GM11168 (cell line): Measurements from ENCODE around the gene POLR2L.

Source experiments
- in situ Hi-C: fragments of 300-500 bp; cut with MboI; formaldehyde crosslinking; loops from one replicate; pipeline ENCODE4 v1.12.0; 2022; ENCODE audit warnings: low sequenced_read_pairs; ENCODE audit not compliant: unreplicated experiment

POLR2L gene

GRCh38 chr11:842370-843002 is at the start of gene POLR2L, which contains the start of gene TSPAN4:
POLR2L (minus strand) TSS chr11:842529; CDS start chr11:842508, 21 bp downstream.
TSPAN4 (plus strand) TSS chr11:842852; CDS start chr11:850305, 7,453 bp downstream.
- in situ Hi-C loops: loop anchor here (10.0 kb wide), 1 partner anchor 212 kb away; no protein-coding TSS in a partner anchor

GRCh38 chr11:890794-891540 is 48.6 kb upstream of the POLR2L start:
- in situ Hi-C loops: no loop called here

GRCh38 chr11:889687-890475 is 47.6 kb upstream of the POLR2L start:
- in situ Hi-C loops: no loop called here

- in situ Hi-C loops: no loop called here
Observed at GRCh38 chr11:889257-889656, 46.9 kb upstream of the POLR2L start.

- in situ Hi-C loops: no loop called here
Observed at GRCh38 chr11:888310-889212, 46.2 kb upstream of the POLR2L start.

- in situ Hi-C loops: no loop called here
Observed at GRCh38 chr11:887589-887988, 45.3 kb upstream of the POLR2L start.

DNA sequence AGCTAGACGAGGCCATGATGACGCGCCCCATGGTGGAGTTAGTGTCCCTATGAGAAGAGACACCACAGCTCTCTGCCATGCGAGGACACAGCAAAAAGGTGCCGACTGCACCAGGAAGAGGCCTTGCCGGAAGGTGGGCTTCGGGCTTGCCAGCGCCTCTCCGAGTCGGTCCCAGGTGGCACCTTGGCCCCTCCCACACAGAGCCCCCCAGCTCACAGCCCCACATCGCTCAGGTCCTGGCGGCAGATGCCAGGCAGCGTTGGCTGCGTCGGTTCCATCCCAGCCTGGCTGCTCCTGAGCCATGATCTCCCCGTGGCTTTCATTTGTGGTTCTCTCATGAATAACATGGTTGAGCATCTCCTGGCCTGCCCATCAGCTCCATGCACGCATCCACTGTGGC is 44.2 kb upstream of the POLR2L start:
- in situ Hi-C loops: no loop called here

DNA sequence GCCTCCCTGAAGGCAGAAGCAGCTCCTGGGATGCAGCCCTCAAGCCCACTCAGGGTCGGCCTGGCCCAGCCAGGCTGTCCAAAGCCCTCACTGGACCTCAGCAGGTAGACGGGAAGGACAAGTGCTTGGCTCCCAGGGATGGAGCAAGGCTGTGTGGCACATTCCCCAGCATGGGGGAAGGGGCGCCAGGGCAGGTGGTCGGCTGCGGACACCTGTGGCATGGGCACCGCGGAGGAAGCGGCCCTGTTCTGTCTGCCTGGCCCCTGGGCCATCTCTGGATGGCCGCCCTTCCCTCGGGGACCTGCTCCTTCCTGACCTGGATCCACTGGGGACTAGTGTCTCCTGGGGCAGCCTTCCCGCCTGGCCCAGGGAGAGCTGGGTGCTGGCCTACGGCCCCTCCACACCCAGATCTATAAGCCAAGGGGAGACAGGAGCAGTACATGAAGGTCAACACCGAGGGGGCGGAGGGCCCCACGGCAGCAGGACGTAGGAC is 42.3 kb upstream of the POLR2L start:
- in situ Hi-C loops: no loop called here

DNA sequence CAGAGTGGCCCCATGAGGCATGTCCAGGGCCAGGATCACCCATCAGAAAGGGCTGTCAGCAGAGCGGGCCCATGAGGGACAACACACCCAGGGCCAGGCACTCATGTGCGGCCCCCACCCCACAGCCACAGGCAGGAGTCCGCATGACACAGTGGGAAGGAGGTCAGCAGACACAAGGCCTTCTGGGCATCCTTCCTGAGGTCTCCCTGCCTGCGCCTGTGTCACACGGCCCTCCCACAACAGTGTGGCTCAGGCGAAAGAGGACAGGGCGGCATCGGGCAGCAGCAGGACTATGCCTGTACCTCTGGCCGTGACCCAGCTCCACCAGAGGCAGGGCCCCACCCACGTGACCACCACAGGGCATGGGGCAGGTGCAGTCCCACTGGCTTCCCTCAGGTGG is 41.2 kb upstream of the POLR2L start:
- in situ Hi-C loops: no loop called here

DNA sequence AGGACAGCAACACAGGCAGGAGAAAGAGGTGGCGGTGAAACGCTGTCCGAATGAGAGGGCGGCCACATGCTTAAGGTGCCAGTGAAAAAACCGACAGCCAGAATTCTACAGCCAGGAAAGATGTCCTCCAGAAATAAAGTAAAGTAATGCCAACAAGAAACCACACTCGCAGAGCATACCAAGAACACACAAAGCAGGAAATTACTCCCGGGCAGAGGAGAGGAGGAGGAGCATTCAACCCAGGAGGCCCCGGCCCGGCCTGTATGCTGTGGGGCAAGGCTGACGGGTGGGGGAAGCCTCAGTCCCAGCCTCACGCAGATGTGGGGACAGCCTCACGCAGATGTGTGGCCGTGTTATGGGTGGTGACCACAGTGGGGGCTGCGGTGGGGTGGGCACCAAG is 40.3 kb upstream of the POLR2L start:
- in situ Hi-C loops: no loop called here

GRCh38 chr11:880447-880846 is 38.1 kb upstream of the POLR2L start:
- in situ Hi-C loops: no loop called here

DNA sequence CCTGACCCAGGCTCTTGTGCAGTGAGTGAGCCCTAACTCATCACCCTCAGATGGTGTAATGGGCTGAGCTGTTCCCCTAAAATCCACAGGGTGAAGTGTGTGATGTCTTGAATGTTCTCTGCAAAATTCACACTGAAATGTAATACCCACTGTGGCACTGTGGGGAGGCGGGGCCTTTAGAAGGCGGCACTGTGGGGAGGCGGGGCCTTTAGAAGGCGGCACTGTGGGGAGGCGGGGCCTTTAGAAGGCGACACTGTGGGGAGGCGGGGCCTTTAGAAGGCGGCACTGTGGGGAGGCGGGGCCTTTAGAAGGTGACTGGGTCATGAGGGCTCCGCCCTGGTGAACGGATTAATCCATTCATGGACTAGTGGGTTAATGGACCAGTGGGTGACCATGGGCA is 35.2 kb upstream of the POLR2L start:
- in situ Hi-C loops: no loop called here

GRCh38 chr11:876545-876944 is 34.2 kb upstream of the POLR2L start:
- in situ Hi-C loops: no loop called here

DNA sequence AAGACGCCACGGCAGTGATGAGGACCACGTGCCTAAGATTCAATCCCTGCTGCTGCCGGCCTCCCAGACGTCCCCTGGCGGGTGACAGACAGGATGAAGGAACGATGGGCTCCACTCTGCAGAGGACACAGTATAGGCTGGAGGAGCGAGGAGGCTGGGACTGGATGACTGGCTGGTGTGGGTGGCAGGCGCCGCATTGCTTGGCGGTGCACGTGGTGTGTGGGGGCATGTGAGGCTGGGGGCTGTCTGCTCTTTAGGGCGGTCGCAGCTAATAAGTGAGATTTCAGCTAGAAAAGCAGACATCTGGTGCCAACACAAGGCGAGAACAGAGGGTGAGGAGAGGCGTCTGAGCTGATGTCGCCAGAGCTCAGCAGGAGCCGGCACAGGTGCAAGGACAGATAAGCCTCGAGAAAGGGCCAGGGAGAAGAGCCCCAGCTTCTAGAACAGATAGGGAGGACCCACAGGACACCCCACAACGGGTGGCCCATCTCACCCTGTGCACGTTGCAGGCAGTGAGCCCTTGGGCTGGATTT is 33.5 kb upstream of the POLR2L start:
- in situ Hi-C loops: no loop called here

DNA sequence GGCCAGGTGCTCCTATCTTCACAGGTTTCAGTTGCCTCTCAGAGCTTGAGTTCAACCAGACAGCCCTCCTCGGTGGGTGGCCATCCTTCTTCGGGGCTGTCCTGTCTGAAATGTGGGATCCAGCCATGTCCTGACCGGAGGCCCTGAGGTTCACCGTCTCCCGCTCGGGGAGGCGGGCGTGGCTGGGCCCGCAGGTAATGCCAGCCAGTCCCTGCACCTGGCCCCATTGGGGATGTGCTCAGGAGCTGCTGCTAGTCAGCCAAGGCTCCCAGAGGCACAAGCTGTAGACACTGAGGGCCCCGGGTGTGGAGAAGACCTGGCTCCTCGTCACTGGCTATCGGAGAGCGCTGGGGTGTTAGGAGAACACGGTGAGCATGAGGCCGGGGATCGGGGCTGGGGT is 32.9 kb upstream of the POLR2L start:
- in situ Hi-C loops: no loop called here

DNA sequence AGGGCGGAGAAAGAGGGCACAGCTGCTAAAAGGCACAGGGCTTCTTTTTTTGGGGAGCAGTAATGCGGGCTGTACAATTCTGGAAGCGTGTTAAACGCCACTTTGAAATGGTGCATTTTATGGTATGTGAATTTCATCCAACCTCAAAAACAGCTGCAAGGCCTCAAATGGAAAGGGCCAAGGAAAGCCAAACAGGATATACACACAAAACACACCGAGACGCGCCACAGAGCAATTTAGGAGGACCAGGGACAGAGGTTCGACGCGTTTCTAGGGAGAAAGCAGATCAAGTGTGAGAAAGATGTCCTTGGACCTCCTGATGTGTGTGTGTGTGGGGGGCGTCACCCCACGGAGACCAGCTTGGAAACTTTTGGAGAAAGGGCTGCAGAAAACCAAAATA is 31.4 kb upstream of the POLR2L start:
- in situ Hi-C loops: no loop called here

- in situ Hi-C loops: no loop called here
Observed at GRCh38 chr11:872799-873198, 30.5 kb upstream of the POLR2L start.

DNA sequence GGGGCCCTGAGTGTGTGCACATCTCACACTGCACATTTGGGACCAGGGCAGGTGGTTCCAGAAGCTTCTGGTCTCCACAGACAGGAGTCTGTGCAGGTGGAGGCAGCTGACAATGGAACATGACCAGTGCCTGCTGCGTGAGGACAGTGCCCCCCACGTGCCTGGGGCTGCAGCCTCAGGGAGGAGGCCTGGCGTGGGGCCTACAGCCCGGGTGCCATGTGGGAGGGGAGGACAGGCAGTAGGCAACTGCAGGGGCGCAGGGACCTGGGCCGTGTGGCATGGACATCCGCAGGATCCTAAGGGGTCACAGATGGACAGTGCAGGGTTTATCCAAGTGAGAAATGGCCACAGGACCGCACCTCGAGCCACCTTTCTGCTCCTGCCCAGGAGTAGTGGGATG is 29.1 kb upstream of the POLR2L start:
- in situ Hi-C loops: no loop called here

DNA sequence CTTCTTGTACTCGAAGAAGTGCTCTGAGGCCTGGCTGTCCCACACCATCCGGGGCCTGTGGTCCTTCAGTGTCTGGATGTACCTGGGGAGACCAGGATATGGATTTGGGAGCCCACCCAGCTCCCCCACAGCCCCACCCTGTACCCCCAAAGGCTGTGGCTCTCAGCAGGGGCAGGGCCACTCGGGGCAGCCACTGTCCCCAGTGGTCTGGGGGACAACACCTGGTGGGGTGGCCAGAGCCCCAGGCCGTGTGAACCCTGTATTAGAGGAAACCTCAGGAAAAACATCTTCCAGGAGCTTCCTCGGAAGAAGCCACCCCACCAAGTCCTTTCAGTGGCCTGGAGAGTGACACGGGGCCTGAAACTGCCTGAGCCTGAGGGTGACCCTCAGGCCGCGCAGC is 28.1 kb upstream of the POLR2L start:
- in situ Hi-C loops: no loop called here

DNA sequence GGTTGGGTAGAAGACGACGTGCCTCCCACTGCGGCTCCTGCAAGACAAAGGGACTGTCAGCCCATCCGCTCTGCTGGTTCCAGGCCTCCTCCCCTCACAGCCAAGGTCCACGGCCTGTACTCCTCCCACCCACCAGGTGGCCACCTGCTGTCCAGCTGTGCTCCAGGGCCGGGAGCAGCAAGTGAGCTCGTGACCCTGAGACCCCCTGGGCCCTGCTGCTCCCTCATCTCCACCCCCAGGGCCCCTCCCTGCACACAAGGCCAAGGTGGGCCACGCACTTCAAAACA is 27.7 kb upstream of the POLR2L start:
- in situ Hi-C loops: no loop called here
